Kidney epithelial cell (primary cell): Measurements from ENCODE around the gene ADAMTS9. TPM values are rescaled to one million over a fixed set of nuclear protein-coding genes. Genes with fewer than 3 reads are reported as not detected.
A peak's percentile ranks its signal among the peaks of the same experiment; 100 is the strongest.
"Not testable (repeated sequence)": the region's sequence is repeated elsewhere in the genome, so short reads cannot be mapped to it uniquely, and the experiment has no call there.

Source experiments
- DNase-seq: peaks from one replicate; pipeline ENCODE4 v3.0.0-alpha.2; 2010; ENCODE audit warnings: low read depth
- H3K27me3 ChIP-seq: 2 replicates; pipeline ENCODE4 v1.6.0; 2011; ENCODE audit warnings: low read length; ENCODE audit not compliant: control insufficient read depth, insufficient read depth
- H3K36me3 ChIP-seq: 2 replicates; pipeline ENCODE4 v1.5.1; 2011; ENCODE audit warnings: low read length; ENCODE audit not compliant: control insufficient read depth, insufficient read depth
- H3K4me3 ChIP-seq: 2 replicates; pipeline ENCODE4 v1.5.1; 2011; ENCODE audit warnings: low read depth, mild to moderate bottlenecking, control low read depth, low read length
- CTCF ChIP-seq: IDR thresholded peaks from 2 replicates; pipeline ENCODE4 v1.5.1; 2011; ENCODE audit warnings: mild to moderate bottlenecking, moderate library complexity, low read length, control low read depth, inconsistent platforms; ENCODE audit not compliant: insufficient read depth, poor library complexity, severe bottlenecking
- total RNA-seq: library from RNA; depleted of rRNA; stranded (reverse); fragments of >200 nt; gene quantifications from 2 replicates; pipeline ENCODE4 v1.2.3, GENCODE V29; 2015

Gene ADAMTS9
- total RNA-seq, 1 donor from 2014 or later, result 211 TPM

- no peak for DNase-seq
Measured at GRCh38 chr3:64548200-64548889, 139.5 kb downstream of the ADAMTS9 start.

GRCh38 chr3:64546856-64547255 is 140.9 kb downstream of the ADAMTS9 start:
- no peak for TF ChIP-seq CTCF
- H3K36me3 ChIP-seq, result no peaks in the 10 kb centered on the region
- DNase-seq, result no peak
- H3K27me3 ChIP-seq, result no peaks in the 10 kb centered on the region
- H3K4me3 ChIP-seq, result no peak overlapping the region

More at GRCh38 chr3:64548200-64548889, 139.5 kb downstream of the ADAMTS9 start:
- H3K36me3 ChIP-seq, result no peaks in the 10 kb centered on the region
- H3K27me3 ChIP-seq, result no peaks in the 10 kb centered on the region
- TF ChIP-seq CTCF, result no peak
- H3K4me3 ChIP-seq, result no peak overlapping the region

- H3K4me3 ChIP-seq, DNase-seq, H3K36me3 ChIP-seq, H3K27me3 ChIP-seq: not testable (repeated sequence)
Measured at GRCh38 chr3:64545239-64545638, 142.6 kb downstream of the ADAMTS9 start.

- Histone ChIP-seq H3K27me3 (no peaks in the 10 kb centered on the region), H3K4me3 (no peak overlapping the region), H3K36me3 (peaks cover 1% of the 10 kb centered on the region)
- peak; percentile 50 for DNase-seq
- no peak for TF ChIP-seq CTCF
Measured at GRCh38 chr3:64541803-64542202, 146.0 kb downstream of the ADAMTS9 start.

GRCh38 chr3:64539451-64540196 is 148.2 kb downstream of the ADAMTS9 start:
- no peaks in the 10 kb centered on the region for H3K27me3 ChIP-seq
- no peak overlapping the region for H3K4me3 ChIP-seq
- H3K36me3 ChIP-seq, result peaks cover 1% of the 10 kb centered on the region
- DNase-seq, result no peak
- TF ChIP-seq CTCF, result no peak

- Histone ChIP-seq H3K27me3 (no peaks in the 10 kb centered on the region), H3K4me3 (no peak overlapping the region), H3K36me3 (peaks cover 1% of the 10 kb centered on the region)
- no peak for DNase-seq
- TF ChIP-seq CTCF, result no peak
Measured at GRCh38 chr3:64536166-64536565, 151.6 kb downstream of the ADAMTS9 start.
